HepG2 (cell line): ENCODE data around the gene LDLRAD4. TPM values are rescaled to one million over a fixed set of nuclear protein-coding genes. Genes with fewer than 3 reads are reported as not detected.
A peak's percentile ranks its signal among the peaks of the same experiment; 100 is the strongest.

ENCODE experiments used
- ARNT2 ChIP-seq: sonication (generic); formaldehyde crosslinking; IDR thresholded peaks from 2 replicates; pipeline ENCODE4 v1.8.0; 2022; ENCODE audit warnings: mild to moderate bottlenecking, low read depth, missing genetic modification reagents, moderate library complexity
- CAMTA2 ChIP-seq: sonication (generic); formaldehyde crosslinking; IDR thresholded peaks from 2 replicates; pipeline ENCODE4 v1.4.0; 2020; ENCODE audit warnings: mild to moderate bottlenecking, missing genetic modification reagents, borderline replicate concordance
- ETV5 ChIP-seq: IDR thresholded peaks from 2 replicates; pipeline ENCODE4 v1.6.1; 2018; ENCODE audit warnings: missing biosample characterization, missing genetic modification reagents, inconsistent platforms, borderline replicate concordance
- MTA3 ChIP-seq: sonication (generic); formaldehyde crosslinking; IDR thresholded peaks from 2 replicates; pipeline ENCODE4 v1.4.0; 2020; ENCODE audit warnings: missing genetic modification reagents
- NCOR1 ChIP-seq: fragments of 200-600 bp; sonication (generic); IDR thresholded peaks from 2 replicates; pipeline ENCODE4 v1.7.0; 2017; ENCODE audit warnings: antibody characterized with exemption, low read length, borderline replicate concordance
- RCOR2 ChIP-seq: IDR thresholded peaks from 2 replicates; pipeline ENCODE4 v1.6.1; 2016; ENCODE audit warnings: missing biosample characterization, missing genetic modification reagents
- SCMH1 ChIP-seq: sonication (generic); formaldehyde crosslinking; IDR thresholded peaks from 2 replicates; pipeline ENCODE4 v1.9.0; 2021; ENCODE audit warnings: missing genetic modification reagents, mild to moderate bottlenecking, borderline replicate concordance
- SP2 ChIP-seq: sonication (generic); formaldehyde crosslinking; IDR thresholded peaks from 2 replicates; pipeline ENCODE4 v1.5.1; 2020; ENCODE audit warnings: mild to moderate bottlenecking, missing genetic modification reagents
- TGIF2 ChIP-seq: IDR thresholded peaks from 2 replicates; pipeline ENCODE4 v1.6.1; 2016; ENCODE audit warnings: control low read depth, missing compliant biosample characterization
- ZFP41 ChIP-seq: sonication (generic); formaldehyde crosslinking; IDR thresholded peaks from 2 replicates; pipeline ENCODE4 v1.4.0; 2020; ENCODE audit warnings: mild to moderate bottlenecking, missing genetic modification reagents, borderline replicate concordance
- ZMYM3 ChIP-seq: sonication (generic); formaldehyde crosslinking; IDR thresholded peaks from 2 replicates; pipeline ENCODE4 v1.5.1; 2020; ENCODE audit warnings: mild to moderate bottlenecking, missing genetic modification reagents
- ZNF292 ChIP-seq: sonication (generic); formaldehyde crosslinking; IDR thresholded peaks from 2 replicates; pipeline ENCODE4 v1.8.1; 2022; ENCODE audit warnings: mild to moderate bottlenecking, low read depth, missing genetic modification reagents, borderline replicate concordance
- ZNF768 ChIP-seq: sonication (generic); formaldehyde crosslinking; IDR thresholded peaks from 2 replicates; pipeline ENCODE4 v1.4.0; 2020; ENCODE audit warnings: missing genetic modification reagents
- polyA plus RNA-seq, 8 experiments: library from polyadenylated mRNA; depleted of rRNA in 3 of 8; stranded (reverse) in 7 of 8; unstranded in 1 of 8; fragments of >200 nt; fragmentation: Illumina TruSeq in 4 of 8; extraction: Trizol in 4 of 8; gene quantifications; 2 replicates each; pipeline versions ENCODE4 v1.2.1 to v1.2.3, GENCODE V29; 2011 to 2016; ENCODE audit warnings: low read depth in 4 of 8, missing spikeins in 1 of 8, mixed read lengths in 1 of 8; ENCODE audit not compliant: insufficient read depth in 1 of 8
- total RNA-seq, 5 experiments: library from RNA; depleted of rRNA; stranded (reverse); fragments of >200 nt; fragmentation: Illumina TruSeq; extraction: Trizol; gene quantifications; 2 replicates each; pipeline ENCODE4 v1.2.3, GENCODE V29; 2016; ENCODE audit warnings: low read depth in 1 of 5
- TF ChIP-seq, protein P1 (sequence below): IDR thresholded peaks from 2 replicates; pipeline ENCODE4 v1.6.1; 2016; ENCODE audit warnings: low read depth, borderline replicate concordance
- TF ChIP-seq, protein P2 (sequence below): sonication (generic); formaldehyde crosslinking; IDR thresholded peaks from 2 replicates; pipeline ENCODE4 v1.5.0; 2020; ENCODE audit warnings: missing genetic modification reagents
- TF ChIP-seq, protein P3 (sequence below): sonication (generic); formaldehyde crosslinking; IDR thresholded peaks from 2 replicates; pipeline ENCODE4 v1.5.0; 2020; ENCODE audit warnings: missing genetic modification reagents, mild to moderate bottlenecking, borderline replicate concordance
- TF ChIP-seq, protein P4 (sequence below): sonication (generic); formaldehyde crosslinking; IDR thresholded peaks from 2 replicates; pipeline ENCODE4 v1.4.0; 2020; ENCODE audit warnings: missing genetic modification reagents, borderline replicate concordance
- TF ChIP-seq, protein P5 (sequence below): IDR thresholded peaks from 2 replicates; pipeline ENCODE4 v1.6.1; 2012; ENCODE audit warnings: inconsistent platforms
- TF ChIP-seq, protein P6 (sequence below): IDR thresholded peaks from 2 replicates; pipeline ENCODE4 v1.6.1; 2016

Gene LDLRAD4
- total and polyA plus RNA-seq, 2 of the 13 experiments (the other 11 are each of a cell fraction or from before 2014, with no cell fraction given): 13.6 to 20.9 TPM

DNA sequence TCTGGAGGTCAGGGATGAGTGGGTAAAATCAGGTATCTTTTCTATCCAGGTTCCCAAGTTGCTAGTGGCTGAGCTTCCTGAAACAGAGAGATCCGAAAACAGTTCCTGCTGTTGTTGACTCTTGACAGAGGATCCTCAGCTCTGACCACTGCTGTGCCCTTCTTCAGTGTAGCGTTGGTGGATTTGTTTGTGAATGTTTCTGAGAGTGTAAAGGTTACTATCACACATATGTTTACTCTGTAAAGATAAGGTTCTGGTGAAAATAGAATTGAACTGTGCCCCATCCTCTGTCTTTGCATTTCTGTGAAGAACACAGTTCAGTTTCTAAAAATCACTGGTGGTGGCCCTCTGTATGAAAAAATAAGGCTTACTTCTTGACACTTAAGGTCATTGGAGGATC is 119.8 kb downstream of the LDLRAD4 start (continued):
- TF ChIP-seq, protein P1, sequence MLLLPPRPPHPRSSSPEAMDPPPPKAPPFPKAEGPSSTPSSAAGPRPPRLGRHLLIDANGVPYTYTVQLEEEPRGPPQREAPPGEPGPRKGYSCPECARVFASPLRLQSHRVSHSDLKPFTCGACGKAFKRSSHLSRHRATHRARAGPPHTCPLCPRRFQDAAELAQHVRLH (CRISPR knock-in tag): no peak
- TF ChIP-seq MTA3 (CRISPR knock-in tag) (no peak), ZFP41 (no peak), ZNF292 (CRISPR knock-in tag) (peak; percentile 79; the same call in 1 of the 2 replicates), ZNF768 (CRISPR knock-in tag) (no peak), ETV5 (CRISPR knock-in tag) (peak; percentile 40; the same call in 1 of the 2 replicates), CAMTA2 (CRISPR knock-in tag) (no peak), SP2 (CRISPR knock-in tag) (no peak), NCOR1 (peak; percentile 51; the same call in 1 of the 2 replicates), TGIF2 (0 out of 2 replicates have a peak, but pooled peaks have one; percentile 66), ZMYM3 (CRISPR knock-in tag) (peak; percentile 58), ARNT2 (CRISPR knock-in tag) (no peak), RCOR2 (CRISPR knock-in tag) (peak; percentile 67; the same call in 1 of the 2 replicates), SCMH1 (no peak)
- TF ChIP-seq, protein P2, sequence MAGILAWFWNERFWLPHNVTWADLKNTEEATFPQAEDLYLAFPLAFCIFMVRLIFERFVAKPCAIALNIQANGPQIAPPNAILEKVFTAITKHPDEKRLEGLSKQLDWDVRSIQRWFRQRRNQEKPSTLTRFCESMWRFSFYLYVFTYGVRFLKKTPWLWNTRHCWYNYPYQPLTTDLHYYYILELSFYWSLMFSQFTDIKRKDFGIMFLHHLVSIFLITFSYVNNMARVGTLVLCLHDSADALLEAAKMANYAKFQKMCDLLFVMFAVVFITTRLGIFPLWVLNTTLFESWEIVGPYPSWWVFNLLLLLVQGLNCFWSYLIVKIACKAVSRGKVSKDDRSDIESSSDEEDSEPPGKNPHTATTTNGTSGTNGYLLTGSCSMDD: no peak
- TF ChIP-seq, protein P3, sequence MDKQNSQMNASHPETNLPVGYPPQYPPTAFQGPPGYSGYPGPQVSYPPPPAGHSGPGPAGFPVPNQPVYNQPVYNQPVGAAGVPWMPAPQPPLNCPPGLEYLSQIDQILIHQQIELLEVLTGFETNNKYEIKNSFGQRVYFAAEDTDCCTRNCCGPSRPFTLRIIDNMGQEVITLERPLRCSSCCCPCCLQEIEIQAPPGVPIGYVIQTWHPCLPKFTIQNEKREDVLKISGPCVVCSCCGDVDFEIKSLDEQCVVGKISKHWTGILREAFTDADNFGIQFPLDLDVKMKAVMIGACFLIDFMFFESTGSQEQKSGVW (CRISPR knock-in tag): no peak
- TF ChIP-seq, protein P4, sequence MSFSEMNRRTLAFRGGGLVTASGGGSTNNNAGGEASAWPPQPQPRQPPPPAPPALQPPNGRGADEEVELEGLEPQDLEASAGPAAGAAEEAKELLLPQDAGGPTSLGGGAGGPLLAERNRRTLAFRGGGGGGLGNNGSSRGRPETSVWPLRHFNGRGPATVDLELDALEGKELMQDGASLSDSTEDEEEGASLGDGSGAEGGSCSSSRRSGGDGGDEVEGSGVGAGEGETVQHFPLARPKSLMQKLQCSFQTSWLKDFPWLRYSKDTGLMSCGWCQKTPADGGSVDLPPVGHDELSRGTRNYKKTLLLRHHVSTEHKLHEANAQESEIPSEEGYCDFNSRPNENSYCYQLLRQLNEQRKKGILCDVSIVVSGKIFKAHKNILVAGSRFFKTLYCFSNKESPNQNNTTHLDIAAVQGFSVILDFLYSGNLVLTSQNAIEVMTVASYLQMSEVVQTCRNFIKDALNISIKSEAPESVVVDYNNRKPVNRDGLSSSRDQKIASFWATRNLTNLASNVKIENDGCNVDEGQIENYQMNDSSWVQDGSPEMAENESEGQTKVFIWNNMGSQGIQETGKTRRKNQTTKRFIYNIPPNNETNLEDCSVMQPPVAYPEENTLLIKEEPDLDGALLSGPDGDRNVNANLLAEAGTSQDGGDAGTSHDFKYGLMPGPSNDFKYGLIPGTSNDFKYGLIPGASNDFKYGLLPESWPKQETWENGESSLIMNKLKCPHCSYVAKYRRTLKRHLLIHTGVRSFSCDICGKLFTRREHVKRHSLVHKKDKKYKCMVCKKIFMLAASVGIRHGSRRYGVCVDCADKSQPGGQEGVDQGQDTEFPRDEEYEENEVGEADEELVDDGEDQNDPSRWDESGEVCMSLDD (CRISPR knock-in tag): no peak
- TF ChIP-seq, protein P5, sequence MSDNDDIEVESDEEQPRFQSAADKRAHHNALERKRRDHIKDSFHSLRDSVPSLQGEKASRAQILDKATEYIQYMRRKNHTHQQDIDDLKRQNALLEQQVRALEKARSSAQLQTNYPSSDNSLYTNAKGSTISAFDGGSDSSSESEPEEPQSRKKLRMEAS: no peak
- TF ChIP-seq, protein P6, sequence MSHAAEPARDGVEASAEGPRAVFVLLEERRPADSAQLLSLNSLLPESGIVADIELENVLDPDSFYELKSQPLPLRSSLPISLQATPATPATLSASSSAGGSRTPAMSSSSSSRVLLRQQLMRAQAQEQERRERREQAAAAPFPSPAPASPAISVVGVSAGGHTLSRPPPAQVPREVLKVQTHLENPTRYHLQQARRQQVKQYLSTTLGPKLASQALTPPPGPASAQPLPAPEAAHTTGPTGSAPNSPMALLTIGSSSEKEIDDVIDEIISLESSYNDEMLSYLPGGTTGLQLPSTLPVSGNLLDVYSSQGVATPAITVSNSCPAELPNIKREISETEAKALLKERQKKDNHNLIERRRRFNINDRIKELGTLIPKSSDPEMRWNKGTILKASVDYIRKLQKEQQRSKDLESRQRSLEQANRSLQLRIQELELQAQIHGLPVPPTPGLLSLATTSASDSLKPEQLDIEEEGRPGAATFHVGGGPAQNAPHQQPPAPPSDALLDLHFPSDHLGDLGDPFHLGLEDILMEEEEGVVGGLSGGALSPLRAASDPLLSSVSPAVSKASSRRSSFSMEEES: peak; percentile 34; the same call in 1 of the 2 replicates
